SK-N-SH (cell line): Measurements from ENCODE around the gene ORC5.

Experiments used
- CHD2 ChIP-seq: fragments of 150-350 bp; IDR thresholded peaks from 2 replicates; pipeline ENCODE4 v1.6.1; 2018; ENCODE audit warnings: low read length; ENCODE audit not compliant: partially characterized antibody
- CTCF ChIP-seq: fragments of 200-600 bp; sonication (generic); IDR thresholded peaks from 2 replicates; pipeline ENCODE4 v1.6.1; 2017; ENCODE audit warnings: antibody characterized with exemption, mild to moderate bottlenecking, moderate library complexity
- EP300 ChIP-seq, 2 experiments: IDR thresholded peaks; 2 replicates each; pipeline versions ENCODE4 v1.4.0 to v1.6.1; 2012; ENCODE audit warnings: borderline replicate concordance in 1 of 2, low read depth in 1 of 2, low read length in 1 of 2
- EZH2phosphoT487 ChIP-seq: fragments of 200-600 bp; sonication (generic); IDR thresholded peaks from 2 replicates; pipeline ENCODE4 v1.6.1; 2017; ENCODE audit warnings: low read depth, mixed run types, mild to moderate bottlenecking, antibody characterized with exemption, moderate library complexity, borderline replicate concordance
- JUND ChIP-seq: IDR thresholded peaks from 2 replicates; pipeline ENCODE4 v1.4.0; 2012
- MAX ChIP-seq: IDR thresholded peaks from 2 replicates; pipeline ENCODE4 v1.4.0; 2012; ENCODE audit warnings: low read depth
- PBX3 ChIP-seq: IDR thresholded peaks from 2 replicates; pipeline ENCODE4; 2012
- POLR2AphosphoS5 ChIP-seq: IDR thresholded peaks from 2 replicates; pipeline ENCODE4 v1.6.1; 2012; ENCODE audit warnings: low read depth, low read length
- RAD21 ChIP-seq: IDR thresholded peaks from 2 replicates; pipeline ENCODE4 v1.6.1; 2012; ENCODE audit warnings: mild to moderate bottlenecking, low read length
- REST ChIP-seq: IDR thresholded peaks from 2 replicates; pipeline ENCODE4 v1.6.1; 2012; ENCODE audit warnings: mild to moderate bottlenecking, low read depth, low read length, moderate library complexity
- USF2 ChIP-seq: fragments of 150-350 bp; IDR thresholded peaks from 2 replicates; pipeline ENCODE4 v1.6.1; 2017; ENCODE audit warnings: antibody characterized with exemption, low read length, low read depth, borderline replicate concordance
- YY1 ChIP-seq: IDR thresholded peaks from 2 replicates; pipeline ENCODE4 v1.4.0; 2012; ENCODE audit warnings: low read depth, mild to moderate bottlenecking

- TF ChIP-seq CTCF = no peak
- TF ChIP-seq REST = no peak
- TF ChIP-seq PBX3 = no peak
- TF ChIP-seq YY1 = no peak
- no peak for TF ChIP-seq EZH2phosphoT487
- TF ChIP-seq RAD21 = no peak
- no peak for TF ChIP-seq MAX
- no peak for TF ChIP-seq EP300 (IDR thresholded peaks at IDR 0.05; ENCODE audit: borderline replicate concordance in 1 of 2, low read depth in 1 of 2, low read length in 1 of 2)
- no peak for TF ChIP-seq USF2
- TF ChIP-seq CHD2 = no peak
- no peak for TF ChIP-seq POLR2AphosphoS5
- no peak for TF ChIP-seq JUND
Measured at GRCh38 chr7:104093127-104093526, 114.7 kb downstream of the ORC5 start.
